ENCODE results near the gene SIRT6. TPM values are rescaled to one million over a fixed set of nuclear protein-coding genes. Genes with fewer than 3 reads are reported as not detected.
"Not testable (repeated sequence)": the region's sequence is repeated elsewhere in the genome, so short reads cannot be mapped to it uniquely, and the experiment has no call there.

Gene SIRT6
- polyA plus RNA-seq, 1 donor from 2014 or later = 42.8 TPM

DNA sequence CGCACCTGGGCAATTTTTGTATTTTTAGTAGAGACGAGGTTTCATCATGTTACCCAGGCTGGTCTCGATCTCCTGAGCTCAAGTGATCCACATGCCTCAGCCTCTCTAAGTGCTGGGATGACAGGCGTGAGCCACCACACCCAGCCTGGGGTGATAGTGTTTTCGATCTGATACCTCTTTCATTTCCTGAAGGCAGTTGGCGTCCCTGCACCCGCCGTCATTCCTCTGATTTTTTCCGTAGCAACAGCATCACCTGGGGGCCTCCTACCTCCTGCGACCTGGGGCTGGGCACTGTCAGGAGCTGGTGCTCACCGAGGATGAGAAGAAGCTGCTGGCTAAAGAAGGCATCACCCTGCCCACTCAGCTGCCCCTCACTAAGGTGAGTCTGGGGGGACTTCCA is 18.1 kb downstream of the SIRT6 start:
- Histone ChIP-seq H3K27ac (ENCODE audit: low read length) (no peak overlapping the region), H3K9ac (ENCODE audit: low read length) (no peak overlapping the region), H3K9me3 (ENCODE audit: low read length) (no peaks in the 10 kb centered on the region), H3K36me3 (ENCODE audit: insufficient read depth, low read length) (no peaks in the 10 kb centered on the region), H3K4me3 (ENCODE audit: low read length) (no peak overlapping the region), H3K79me2 (replicated peaks; ENCODE audit: insufficient read depth, low read length) (no peaks in the 10 kb centered on the region), H3F3A (ENCODE audit: insufficient read depth, low read length, poor library complexity, severe bottlenecking) (no peaks in the 10 kb centered on the region), H3K9me2 (ENCODE audit: insufficient read depth, low read length) (no peaks in the 10 kb centered on the region), H2AFZ (ENCODE audit: low read depth, low read length) (no peak overlapping the region), H4K20me1 (ENCODE audit: insufficient read depth) (no peaks in the 10 kb centered on the region), H3K4me2 (ENCODE audit: low read length) (no peak overlapping the region), H3K27me3 (ENCODE audit: insufficient read depth, low read depth, low read length) (no peaks in the 10 kb centered on the region)
- TF ChIP-seq RAD21 (conservative IDR thresholded peaks at IDR 0.05) = no peak
- TF ChIP-seq EP300 (conservative IDR thresholded peaks at IDR 0.05; ENCODE audit: poor library complexity, severe bottlenecking) = no peak
- TF ChIP-seq, protein P1, sequence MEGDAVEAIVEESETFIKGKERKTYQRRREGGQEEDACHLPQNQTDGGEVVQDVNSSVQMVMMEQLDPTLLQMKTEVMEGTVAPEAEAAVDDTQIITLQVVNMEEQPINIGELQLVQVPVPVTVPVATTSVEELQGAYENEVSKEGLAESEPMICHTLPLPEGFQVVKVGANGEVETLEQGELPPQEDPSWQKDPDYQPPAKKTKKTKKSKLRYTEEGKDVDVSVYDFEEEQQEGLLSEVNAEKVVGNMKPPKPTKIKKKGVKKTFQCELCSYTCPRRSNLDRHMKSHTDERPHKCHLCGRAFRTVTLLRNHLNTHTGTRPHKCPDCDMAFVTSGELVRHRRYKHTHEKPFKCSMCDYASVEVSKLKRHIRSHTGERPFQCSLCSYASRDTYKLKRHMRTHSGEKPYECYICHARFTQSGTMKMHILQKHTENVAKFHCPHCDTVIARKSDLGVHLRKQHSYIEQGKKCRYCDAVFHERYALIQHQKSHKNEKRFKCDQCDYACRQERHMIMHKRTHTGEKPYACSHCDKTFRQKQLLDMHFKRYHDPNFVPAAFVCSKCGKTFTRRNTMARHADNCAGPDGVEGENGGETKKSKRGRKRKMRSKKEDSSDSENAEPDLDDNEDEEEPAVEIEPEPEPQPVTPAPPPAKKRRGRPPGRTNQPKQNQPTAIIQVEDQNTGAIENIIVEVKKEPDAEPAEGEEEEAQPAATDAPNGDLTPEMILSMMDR (IDR thresholded peaks at IDR 0.05; ENCODE audit: poor library complexity, severe bottlenecking) = no peak
- TF ChIP-seq POLR2AphosphoS5 (IDR thresholded peaks at IDR 0.05) = no peak
- TF ChIP-seq SMC3 (conservative IDR thresholded peaks at IDR 0.05; ENCODE audit: poor library complexity) = no peak
- TF ChIP-seq TAF1 (IDR thresholded peaks at IDR 0.05; ENCODE audit: low read depth) = no peak
- no peak for TF ChIP-seq MXI1 (conservative IDR thresholded peaks at IDR 0.05; ENCODE audit: poor library complexity, severe bottlenecking)
- TF ChIP-seq EZH2 (IDR thresholded peaks at IDR 0.05; ENCODE audit: borderline replicate concordance, insufficient read depth, low read length, poor library complexity, severe bottlenecking) = no peak
- TF ChIP-seq REST (IDR thresholded peaks at IDR 0.05; ENCODE audit: borderline replicate concordance) = no peak

- H3K79me2 ChIP-seq (replicated peaks; ENCODE audit: insufficient read depth, low read length) = no peaks in the 10 kb centered on the region
- no peaks in the 10 kb centered on the region for H3K27me3 ChIP-seq (ENCODE audit: insufficient read depth, low read depth, low read length)
- no peak overlapping the region for H2AFZ ChIP-seq (ENCODE audit: low read depth, low read length)
- H3K9ac ChIP-seq (ENCODE audit: low read length) = no peak overlapping the region
- no peak overlapping the region for H3K4me3 ChIP-seq (ENCODE audit: low read length)
- H3K9me2 ChIP-seq (ENCODE audit: insufficient read depth, low read length) = no peaks in the 10 kb centered on the region
- H3K9me3 ChIP-seq (ENCODE audit: low read length) = no peaks in the 10 kb centered on the region
- H3K27ac ChIP-seq (ENCODE audit: low read length) = no peak overlapping the region
- H3F3A ChIP-seq (ENCODE audit: insufficient read depth, low read length, poor library complexity, severe bottlenecking) = no peaks in the 10 kb centered on the region
- TF ChIP-seq POLR2AphosphoS5 (IDR thresholded peaks at IDR 0.05) = no peak
- no peak for TF ChIP-seq SMC3 (conservative IDR thresholded peaks at IDR 0.05; ENCODE audit: poor library complexity)
- no peak for TF ChIP-seq REST (IDR thresholded peaks at IDR 0.05; ENCODE audit: borderline replicate concordance)
- TF ChIP-seq, protein P1 (IDR thresholded peaks at IDR 0.05; ENCODE audit: poor library complexity, severe bottlenecking) = no peak
- TF ChIP-seq MXI1 (conservative IDR thresholded peaks at IDR 0.05; ENCODE audit: poor library complexity, severe bottlenecking) = no peak
- no peak for TF ChIP-seq TAF1 (IDR thresholded peaks at IDR 0.05; ENCODE audit: low read depth)
- no peak for TF ChIP-seq EZH2 (IDR thresholded peaks at IDR 0.05; ENCODE audit: borderline replicate concordance, insufficient read depth, low read length, poor library complexity, severe bottlenecking)
- no peak for TF ChIP-seq RAD21 (conservative IDR thresholded peaks at IDR 0.05)
- TF ChIP-seq EP300 (conservative IDR thresholded peaks at IDR 0.05; ENCODE audit: poor library complexity, severe bottlenecking) = no peak
- no peak overlapping the region for H3K4me2 ChIP-seq (ENCODE audit: low read length)
- no peaks in the 10 kb centered on the region for H4K20me1 ChIP-seq (ENCODE audit: insufficient read depth)
- no peaks in the 10 kb centered on the region for H3K36me3 ChIP-seq (ENCODE audit: insufficient read depth, low read length)
Measured at GRCh38 chr19:4161415-4162077, 20.8 kb downstream of the SIRT6 start.

GRCh38 chr19:4157971-4158370 is 24.4 kb downstream of the SIRT6 start:
- H3K79me2 ChIP-seq (replicated peaks; ENCODE audit: insufficient read depth, low read length); H3K36me3 ChIP-seq (ENCODE audit: insufficient read depth, low read length); H3K27ac ChIP-seq (ENCODE audit: low read length); H3K9me3 ChIP-seq (ENCODE audit: low read length); H3F3A ChIP-seq (ENCODE audit: insufficient read depth, low read length, poor library complexity, severe bottlenecking); H2AFZ ChIP-seq (ENCODE audit: low read depth, low read length); H4K20me1 ChIP-seq (ENCODE audit: insufficient read depth); H3K4me3 ChIP-seq (ENCODE audit: low read length); H3K4me2 ChIP-seq (ENCODE audit: low read length); H3K27me3 ChIP-seq (ENCODE audit: insufficient read depth, low read depth, low read length); H3K9ac ChIP-seq (ENCODE audit: low read length); H3K9me2 ChIP-seq (ENCODE audit: insufficient read depth, low read length): not testable (repeated sequence)
